ENCODE measurements around the gene SMLR1. TPM values are rescaled to one million over a fixed set of nuclear protein-coding genes. Genes with fewer than 3 reads are reported as not detected.

SMLR1 gene
- polyA plus RNA-seq, 1 experiment: not detected

- ChIA-PET CTCF (interaction anchor here (0.7 to 1.3 kb wide), 3 partner anchors 17 to 520 kb away, joined by 3 to 7 read pairs (median 3); no protein-coding TSS in a partner anchor), POLR2A (interaction anchor here (0.6 kb wide), 1 partner anchor 614 kb away, joined by 3 read pairs; no protein-coding TSS in a partner anchor)
- no peaks in the 10 kb centered on the region for H3K36me3 ChIP-seq (ENCODE audit: control insufficient read depth, insufficient read depth, low read length)
- no peak for TF ChIP-seq CTCF (IDR thresholded peaks at IDR 0.05; ENCODE audit: insufficient read depth, low read depth, low read length)
- no peaks in the 10 kb centered on the region for H3K27me3 ChIP-seq (ENCODE audit: control insufficient read depth, insufficient read depth, low read length)
- DNase-seq (ENCODE audit: low read depth): peak; percentile 9
- H3K4me3 ChIP-seq (ENCODE audit: low read depth, low read length): no peak overlapping the region
Observed at GRCh38 chr6:130853555-130854183, 26.5 kb downstream of the SMLR1 start.

GRCh38 chr6:130858054-130858453 is 30.8 kb downstream of the SMLR1 start:
- Histone ChIP-seq H3K27me3 (ENCODE audit: control insufficient read depth, insufficient read depth, low read length) (no peaks in the 10 kb centered on the region), H3K4me3 (ENCODE audit: low read depth, low read length) (no peak overlapping the region), H3K36me3 (ENCODE audit: control insufficient read depth, insufficient read depth, low read length) (no peaks in the 10 kb centered on the region)
- CTCF ChIA-PET: interaction anchor here (4.8 kb wide), 1 partner anchor 14 kb away, joined by 28 read pairs; no protein-coding TSS in a partner anchor
- POLR2A ChIA-PET: no interaction called here
- DNase-seq (ENCODE audit: low read depth): no peak
- no peak for TF ChIP-seq CTCF (IDR thresholded peaks at IDR 0.05; ENCODE audit: insufficient read depth, low read depth, low read length)

- ChIA-PET POLR2A (no interaction called here), CTCF (interaction anchor here (1.2 to 4.8 kb wide), 3 partner anchors 10 to 14 kb away, joined by 3 to 28 read pairs (median 4); no protein-coding TSS in a partner anchor)
- Histone ChIP-seq H3K36me3 (ENCODE audit: control insufficient read depth, insufficient read depth, low read length) (no peaks in the 10 kb centered on the region), H3K27me3 (ENCODE audit: control insufficient read depth, insufficient read depth, low read length) (no peaks in the 10 kb centered on the region), H3K4me3 (ENCODE audit: low read depth, low read length) (no peak overlapping the region)
- no peak for TF ChIP-seq CTCF (IDR thresholded peaks at IDR 0.05; ENCODE audit: insufficient read depth, low read depth, low read length)
- no peak for DNase-seq (ENCODE audit: low read depth)
Observed at GRCh38 chr6:130858498-130859160, 31.4 kb downstream of the SMLR1 start.

- ChIA-PET CTCF (interaction anchor here (1.2 to 4.8 kb wide), 3 partner anchors 10 to 14 kb away, joined by 3 to 28 read pairs (median 4); no protein-coding TSS in a partner anchor), POLR2A (no interaction called here)
- DNase-seq (ENCODE audit: low read depth): no peak
- TF ChIP-seq CTCF (IDR thresholded peaks at IDR 0.05; ENCODE audit: insufficient read depth, low read depth, low read length): no peak
- no peaks in the 10 kb centered on the region for H3K27me3 ChIP-seq (ENCODE audit: control insufficient read depth, insufficient read depth, low read length)
- no peak overlapping the region for H3K4me3 ChIP-seq (ENCODE audit: low read depth, low read length)
- H3K36me3 ChIP-seq (ENCODE audit: control insufficient read depth, insufficient read depth, low read length): no peaks in the 10 kb centered on the region; the same call in 1 of the 2 replicates
Observed at GRCh38 chr6:130859161-130859867, 32.1 kb downstream of the SMLR1 start.

- ChIA-PET CTCF (interaction anchor here (0.9 to 1.9 kb wide), 3 partner anchors 10 to 22 kb away, joined by 3 to 11 read pairs (median 3); no protein-coding TSS in a partner anchor), POLR2A (no interaction called here)
- no peak for TF ChIP-seq CTCF (IDR thresholded peaks at IDR 0.05; ENCODE audit: insufficient read depth, low read depth, low read length)
- Histone ChIP-seq H3K4me3 (ENCODE audit: low read depth, low read length) (no peak overlapping the region), H3K36me3 (ENCODE audit: control insufficient read depth, insufficient read depth, low read length) (no peaks in the 10 kb centered on the region; the same call in 1 of the 2 replicates), H3K27me3 (ENCODE audit: control insufficient read depth, insufficient read depth, low read length) (no peaks in the 10 kb centered on the region)
- DNase-seq (ENCODE audit: low read depth): no peak
Observed at GRCh38 chr6:130862370-130862769, 35.2 kb downstream of the SMLR1 start.
